A673 (cell line): ENCODE measurements around the gene LRRC8D. TPM values are rescaled to one million over a fixed set of nuclear protein-coding genes. Genes with fewer than 3 reads are reported as not detected.

Source experiments
- BruUV-seq: library from RNA; stranded (reverse); fragments of 400-500 nt; replicated peaks from 2 replicates; lab custom pipeline; 2021; lab: Mats Ljungman, UMichigan
- CTCF ChIA-PET: fragments of 300-600 bp; sonication (Branson Sonifier 250); formaldehyde crosslinking; loops from one replicate; lab custom pipeline; 2022; ENCODE audit warnings: antibody characterized with exemption; lab: Charles Lee
- POLR2A ChIA-PET: fragments of 300-600 bp; sonication (Branson Sonifier 250); formaldehyde crosslinking; loops from one replicate; lab custom pipeline; 2022; ENCODE audit warnings: antibody characterized with exemption; ENCODE audit not compliant: low non-redundant PET; lab: Charles Lee
- DNase-seq: peaks from one replicate; pipeline ENCODE4 v3.0.0-alpha.2; 2015; ENCODE audit warnings: low spot score
- H3K27ac ChIP-seq: fragments of 200-600 bp; sonication (generic); 2 replicates; pipeline ENCODE4 v1.5.1; 2016; ENCODE audit warnings: mixed run types, low read depth, mild to moderate bottlenecking, mixed read lengths, antibody characterized with exemption, low read length; ENCODE audit not compliant: poor library complexity, severe bottlenecking
- H3K27me3 ChIP-seq: fragments of 200-600 bp; sonication (generic); replicated peaks from 2 replicates; pipeline ENCODE4 v1.6.1; 2017; ENCODE audit warnings: mixed run types, low read depth, mild to moderate bottlenecking, mixed read lengths, antibody characterized with exemption, low read length; ENCODE audit not compliant: insufficient read depth, poor library complexity
- H3K36me3 ChIP-seq: fragments of 200-600 bp; sonication (generic); 2 replicates; pipeline ENCODE4 v1.6.1; 2016; ENCODE audit warnings: mixed run types, mild to moderate bottlenecking, mixed read lengths, antibody characterized with exemption, low read length; ENCODE audit not compliant: insufficient read depth, poor library complexity, severe bottlenecking
- H3K4me1 ChIP-seq: fragments of 200-600 bp; sonication (generic); 2 replicates; pipeline ENCODE4 v1.6.1; 2017; ENCODE audit warnings: mixed run types, mild to moderate bottlenecking, mixed read lengths, antibody characterized with exemption, low read length; ENCODE audit not compliant: insufficient read depth, poor library complexity, severe bottlenecking
- H3K4me3 ChIP-seq: fragments of 200-600 bp; sonication (generic); 2 replicates; pipeline ENCODE4 v1.5.1; 2016; ENCODE audit warnings: low read depth, mixed run types, mild to moderate bottlenecking, mixed read lengths, low read length; ENCODE audit not compliant: poor library complexity, severe bottlenecking
- H3K9me3 ChIP-seq: fragments of 200-600 bp; sonication (generic); 2 replicates; pipeline ENCODE4 v1.6.1; 2016; ENCODE audit warnings: mixed run types, low read depth, mild to moderate bottlenecking, mixed read lengths, antibody characterized with exemption, low read length; ENCODE audit not compliant: poor library complexity, severe bottlenecking
- CTCF ChIP-seq: fragments of 300-800, 200-600 bp; sonication (generic); conservative IDR thresholded peaks from 2 replicates; pipeline ENCODE4 v1.5.1; 2017; ENCODE audit warnings: low read depth, mild to moderate bottlenecking, antibody characterized with exemption, low read length, moderate library complexity, mixed read lengths
- EZH2 ChIP-seq: fragments of 200-600 bp; sonication (generic); IDR thresholded peaks from 2 replicates; pipeline ENCODE4 v1.6.1; 2017; ENCODE audit warnings: borderline replicate concordance, low read depth, mild to moderate bottlenecking, mixed read lengths, antibody characterized with exemption, low read length; ENCODE audit not compliant: poor library complexity, severe bottlenecking
- intact Hi-C: fragments of 100-400 bp; cut with micrococcal nuclease; formaldehyde crosslinking; loops from one replicate; pipeline ENCODE4 v1.10.0; 2022; ENCODE audit not compliant: unreplicated experiment
- total RNA-seq: library from RNA; stranded (reverse); gene quantifications from 2 replicates; pipeline ENCODE4 v1.2.3, GENCODE V29; 2021

The LRRC8D gene
- total RNA-seq, 1 experiment from 2014 or later, result 59.4 TPM

- TF ChIP-seq CTCF, result no peak
- TF ChIP-seq EZH2, result no peak
- Histone ChIP-seq H3K9me3 (no peaks in the 10 kb centered on the region), H3K27me3 (no peaks in the 10 kb centered on the region), H3K4me1 (no peaks in the 10 kb centered on the region), H3K4me3 (no peak overlapping the region), H3K36me3 (no peaks in the 10 kb centered on the region), H3K27ac (no peak overlapping the region)
- no TSS peak for BruUV-seq
- POLR2A ChIA-PET, result no interaction called here
- DNase-seq, result no peak
- intact Hi-C loops, result no loop called here
- CTCF ChIA-PET, result no interaction called here
Observed at GRCh38 chr1:89955311-89956205, 134.7 kb downstream of the LRRC8D start.

GRCh38 chr1:89957107-89957506 is 136.3 kb downstream of the LRRC8D start:
- TF ChIP-seq EZH2 (no peak), CTCF (no peak)
- no peak for DNase-seq
- H3K4me3 ChIP-seq, result no peak overlapping the region
- intact Hi-C loops, result no loop called here
- H3K27me3 ChIP-seq, result no peaks in the 10 kb centered on the region
- no peak overlapping the region for H3K27ac ChIP-seq
- no peaks in the 10 kb centered on the region for H3K9me3 ChIP-seq
- no peaks in the 10 kb centered on the region for H3K4me1 ChIP-seq
- CTCF ChIA-PET, result no interaction called here
- POLR2A ChIA-PET, result no interaction called here
- no peaks in the 10 kb centered on the region for H3K36me3 ChIP-seq
- no TSS peak for BruUV-seq

- intact Hi-C loops, result no loop called here
- TF ChIP-seq CTCF (no peak), EZH2 (no peak)
- H3K27ac ChIP-seq, result no peak overlapping the region
- CTCF ChIA-PET, result no interaction called here
- no peaks in the 10 kb centered on the region for H3K9me3 ChIP-seq
- H3K27me3 ChIP-seq, result no peaks in the 10 kb centered on the region
- DNase-seq, result no peak
- no peak overlapping the region for H3K4me3 ChIP-seq
- BruUV-seq, result no TSS peak
- no peaks in the 10 kb centered on the region for H3K36me3 ChIP-seq
- H3K4me1 ChIP-seq, result peaks cover 7% of the 10 kb centered on the region
- POLR2A ChIA-PET, result no interaction called here
Observed at GRCh38 chr1:89958851-89959654, 138.2 kb downstream of the LRRC8D start.
